H9 (cell line): ENCODE measurements around the gene SIPA1. TPM values are rescaled to one million over a fixed set of nuclear protein-coding genes. Genes with fewer than 3 reads are reported as not detected.

ENCODE experiments used
- DNase-seq: peaks from one replicate; pipeline ENCODE4 v3.0.0-alpha.2; 2017
- H2AFZ ChIP-seq: one replicate; pipeline ENCODE4 v1.6.1; 2013; ENCODE audit warnings: mild to moderate bottlenecking, low read length, control low read depth, moderate library complexity
- H2AK5ac ChIP-seq: 2 replicates; pipeline ENCODE4 v1.6.1; 2013; ENCODE audit warnings: low read length, control low read depth, mixed read lengths; ENCODE audit not compliant: insufficient read length
- H2BK120ac ChIP-seq: one replicate; pipeline ENCODE4 v1.6.1; 2013; ENCODE audit warnings: low read depth, mild to moderate bottlenecking, low read length, control low read depth, inconsistent platforms; ENCODE audit not compliant: poor library complexity, severe bottlenecking
- H2BK12ac ChIP-seq: 2 replicates; pipeline ENCODE4 v1.6.1; 2013; ENCODE audit warnings: low read length, control low read depth, mixed read lengths, low read depth; ENCODE audit not compliant: insufficient read length
- H2BK15ac ChIP-seq: 2 replicates; pipeline ENCODE4 v1.6.1; 2013; ENCODE audit warnings: low read depth, low read length, control low read depth
- H2BK20ac ChIP-seq: one replicate; pipeline ENCODE4 v1.6.1; 2013; ENCODE audit warnings: low read depth, mild to moderate bottlenecking, low read length, control low read depth, inconsistent platforms; ENCODE audit not compliant: poor library complexity, severe bottlenecking
- H2BK5ac ChIP-seq: 2 replicates; pipeline ENCODE4 v1.6.1; 2013; ENCODE audit warnings: low read length, control low read depth, mixed read lengths; ENCODE audit not compliant: insufficient read length
- H3K14ac ChIP-seq: 2 replicates; pipeline ENCODE4 v1.6.1; 2013; ENCODE audit warnings: low read length, control low read depth; ENCODE audit not compliant: insufficient read depth
- H3K18ac ChIP-seq: 2 replicates; pipeline ENCODE4 v1.6.1; 2013; ENCODE audit warnings: low read depth, mild to moderate bottlenecking, mixed read lengths, low read length, control low read depth; ENCODE audit not compliant: insufficient read length
- H3K23ac ChIP-seq: 2 replicates; pipeline ENCODE4 v1.6.1; 2013; ENCODE audit warnings: low read length, control low read depth, mixed read lengths, low read depth; ENCODE audit not compliant: insufficient read length
- H3K23me2 ChIP-seq: 2 replicates; pipeline ENCODE4 v1.6.1; 2013; ENCODE audit warnings: low read depth, mild to moderate bottlenecking, mixed read lengths, low read length, control low read depth; ENCODE audit not compliant: insufficient read length, poor library complexity, severe bottlenecking
- H3K27ac ChIP-seq: 2 replicates; pipeline ENCODE4 v1.5.1; 2013; ENCODE audit warnings: low read length, control low read depth, mixed read lengths, low read depth; ENCODE audit not compliant: insufficient read length
- H3K27me3 ChIP-seq: 2 replicates; pipeline ENCODE4 v1.6.1; 2013; ENCODE audit warnings: low read length, control low read depth, inconsistent platforms; ENCODE audit not compliant: insufficient read depth
- H3K4ac ChIP-seq: 2 replicates; pipeline ENCODE4 v1.6.1; 2013; ENCODE audit warnings: low read depth, mild to moderate bottlenecking, control low read depth, inconsistent platforms, low read length, moderate library complexity
- H3K4me1 ChIP-seq: 2 replicates; pipeline ENCODE4 v1.6.1; 2013; ENCODE audit warnings: low read length, control low read depth, inconsistent platforms; ENCODE audit not compliant: insufficient read depth
- H3K4me2 ChIP-seq: 2 replicates; pipeline ENCODE4 v1.6.1; 2013; ENCODE audit warnings: low read length, control low read depth, mixed read lengths; ENCODE audit not compliant: insufficient read length, insufficient read depth
- H3K56ac ChIP-seq: 2 replicates; pipeline ENCODE4 v1.6.1; 2013; ENCODE audit warnings: low read depth, mild to moderate bottlenecking, mixed read lengths, low read length, control low read depth; ENCODE audit not compliant: insufficient read length
- H3K79me1 ChIP-seq: 2 replicates; pipeline ENCODE4 v1.6.1; 2013; ENCODE audit warnings: low read depth, mild to moderate bottlenecking, moderate library complexity, low read length, control low read depth, inconsistent platforms; ENCODE audit not compliant: insufficient read depth, poor library complexity, severe bottlenecking
- H3K79me2 ChIP-seq: 2 replicates; pipeline ENCODE4 v1.6.1; 2013; ENCODE audit warnings: low read length, control low read depth, inconsistent platforms; ENCODE audit not compliant: insufficient read depth
- H3K9ac ChIP-seq: 2 replicates; pipeline ENCODE4 v1.6.1; 2013; ENCODE audit warnings: low read length, control low read depth, mixed read lengths; ENCODE audit not compliant: insufficient read length; ENCODE audit errors: extremely low read depth
- H3K9me3 ChIP-seq: one replicate; pipeline ENCODE4 v1.6.1; 2013; ENCODE audit warnings: low read depth, low read length, inconsistent platforms; ENCODE audit not compliant: control insufficient read depth
- H3T11ph ChIP-seq: one replicate; pipeline ENCODE4 v1.6.1; 2013; ENCODE audit warnings: mild to moderate bottlenecking, low read length, control low read depth, inconsistent platforms
- H4K20me1 ChIP-seq: one replicate; pipeline ENCODE4 v1.6.1; 2013; ENCODE audit not compliant: control insufficient read depth, insufficient read length, insufficient read depth
- H4K5ac ChIP-seq: 2 replicates; pipeline ENCODE4 v1.6.1; 2013; ENCODE audit warnings: low read depth, mild to moderate bottlenecking, mixed read lengths, low read length, control low read depth; ENCODE audit not compliant: insufficient read length
- H4K8ac ChIP-seq: replicated peaks from 2 replicates; pipeline ENCODE4 v1.6.1; 2013; ENCODE audit warnings: low read length, control low read depth, mixed read lengths, low read depth; ENCODE audit not compliant: insufficient read length
- H4K91ac ChIP-seq: 2 replicates; pipeline ENCODE4 v1.6.1; 2013; ENCODE audit warnings: low read depth, mild to moderate bottlenecking, moderate library complexity, mixed read lengths, low read length, control low read depth; ENCODE audit not compliant: insufficient read length
- H3K27ac Mint-ChIP-seq, 3 experiments: 2 replicates in 2 of 3; 3 replicates in 1 of 3; pipeline ENCODE4 v1.8.0; 2020 to 2021; ENCODE audit warnings: mixed read lengths in 3 of 3, mild to moderate bottlenecking in 1 of 3, moderate library complexity in 1 of 3
- H3K27me3 Mint-ChIP-seq: 2 replicates; pipeline ENCODE4 v1.8.0; 2021; ENCODE audit warnings: low read depth, mild to moderate bottlenecking, moderate library complexity, mixed read lengths
- H3K36me3 Mint-ChIP-seq, 3 experiments: 2 replicates in 2 of 3; 3 replicates in 1 of 3; pipeline ENCODE4 v1.8.0; 2020 to 2021; ENCODE audit warnings: low read depth in 3 of 3, mixed read lengths in 3 of 3; ENCODE audit not compliant: insufficient read depth in 1 of 3
- H3K4me1 Mint-ChIP-seq, 2 experiments: 2 replicates each; pipeline ENCODE4 v1.8.0; 2020; ENCODE audit warnings: mixed read lengths in 2 of 2
- H3K4me3 Mint-ChIP-seq, 2 experiments: 2 replicates in 1 of 2; 3 replicates in 1 of 2; pipeline ENCODE4 v1.8.0; 2020 to 2021; ENCODE audit warnings: mild to moderate bottlenecking in 2 of 2, mixed read lengths in 2 of 2, moderate library complexity in 1 of 2
- H3K9me3 Mint-ChIP-seq, 2 experiments: 2 replicates in 1 of 2; 3 replicates in 1 of 2; pipeline ENCODE4 v1.8.0; 2020; ENCODE audit warnings: mild to moderate bottlenecking in 2 of 2, mixed read lengths in 2 of 2, moderate library complexity in 1 of 2
- CTCF ChIP-seq: fragments of 200-600 bp; sonication (generic); conservative IDR thresholded peaks from 3 replicates; pipeline ENCODE4 v1.8.0; 2021; ENCODE audit warnings: antibody characterized with exemption, mild to moderate bottlenecking
- WGBS: extraction: QIAGEN DNeasy Blood & Tissue Kit; methylation state at CpG from one replicate; pipeline ENCODE4 v1.1.7; 2013; ENCODE audit warnings: missing lambda C conversion rate, low lambda C conversion rate, mixed read lengths; ENCODE audit not compliant: insufficient read length; ENCODE audit errors: extremely low coverage; 5-methylcytosine and 5-hydroxymethylcytosine counted together
- microRNA-seq: library from miRNA; unstranded; fragments of <30 nt; microRNA quantifications from one replicate; pipeline ENCODE4, GENCODE V29; 2020; ENCODE audit warnings: borderline microRNAs expressed
- total RNA-seq: library from RNA; stranded (reverse); gene quantifications from 2 replicates; pipeline ENCODE4 v1.2.1, GENCODE V29; 2021

SIPA1 gene
- total RNA-seq, 1 experiment from 2014 or later, result 32.0 TPM

DNA sequence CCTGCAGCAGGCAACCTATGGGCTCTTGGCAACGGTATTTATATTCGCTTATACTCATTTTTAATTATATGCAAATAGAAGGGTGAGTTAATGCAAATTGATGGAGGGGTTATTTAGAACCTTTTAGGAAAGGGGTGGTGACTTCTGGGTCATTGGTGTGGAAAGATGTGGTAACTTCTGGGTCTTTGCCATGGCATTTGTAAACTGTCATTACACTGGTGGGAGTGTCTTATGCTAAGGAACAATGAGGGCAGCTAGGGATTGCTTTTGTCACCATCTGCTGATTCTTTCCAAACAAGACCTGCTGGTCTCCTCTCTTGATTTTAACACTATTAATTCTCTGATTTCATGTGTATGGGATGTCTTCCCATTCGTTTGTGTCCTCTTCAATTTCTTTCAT is 62.5 kb downstream of the SIPA1 start:
- WGBS, result no CpG with 5 or more reads among the region's 3 CpGs
- no peak overlapping the region for H2BK15ac ChIP-seq

More for the DNA sequence above, 62.5 kb downstream of the SIPA1 start:
- H3K18ac ChIP-seq, result no peak overlapping the region
- no peak overlapping the region for H2BK20ac ChIP-seq
- H3K23me2 ChIP-seq, result no peaks in the 10 kb centered on the region
- H4K91ac ChIP-seq, result no peak overlapping the region
- H3K4me2 ChIP-seq, result no peak overlapping the region
- no peak overlapping the region for H2BK5ac ChIP-seq
- H4K5ac ChIP-seq, result no peak overlapping the region
- H3K9ac ChIP-seq, result no peak overlapping the region
- Mint-ChIP-seq H3K4me3 (no peak overlapping the region), H3K36me3 (no peaks in the 10 kb centered on the region), H3K27me3 (peaks cover 26% of the 10 kb centered on the region), H3K4me1 (peaks cover 3% of the 10 kb centered on the region in 2 experiments; a peak in 2 of 4 replicates), H3K27ac (no peak overlapping the region), H3K9me3 (peaks cover 10 to 17% of the 10 kb centered on the region in 2 experiments; a peak in 3 of 5 replicates)
- no peak overlapping the region for H2AK5ac ChIP-seq
- H3K4ac ChIP-seq, result no peak overlapping the region
- no peak overlapping the region for H2BK12ac ChIP-seq
- no peak overlapping the region for H3K23ac ChIP-seq
- H3K79me1 ChIP-seq, result no peaks in the 10 kb centered on the region
- H2AFZ ChIP-seq, result no peak overlapping the region
- no peak for DNase-seq
- no peak overlapping the region for H3T11ph ChIP-seq
- H3K79me2 ChIP-seq, result no peaks in the 10 kb centered on the region
- H3K27me3 ChIP-seq, result no peaks in the 10 kb centered on the region
- H3K27ac ChIP-seq, result no peak overlapping the region
- no peak overlapping the region for H2BK120ac ChIP-seq
- no peaks in the 10 kb centered on the region for H3K4me1 ChIP-seq
- no peak overlapping the region for H4K8ac ChIP-seq
- TF ChIP-seq CTCF, result no peak
- H3K9me3 ChIP-seq, result no peaks in the 10 kb centered on the region
- H3K14ac ChIP-seq, result no peak overlapping the region
- no peak overlapping the region for H3K56ac ChIP-seq
- no peaks in the 10 kb centered on the region for H4K20me1 ChIP-seq

Small RNA genes lying within 50 kb of the gene (microRNA-seq; reads per million reads assigned to microRNA genes)
- not detected for gene MIR4489
- not detected for gene MIR4690

Other genes starting within 250 kb of the SIPA1 start
- 11.1 and 12.7 TPM in 2 replicates for gene NEAT1, start 215.3 kb upstream of the SIPA1 start, total RNA-seq
- gene MALAT1, start 139.1 kb upstream of the SIPA1 start, total RNA-seq, result 1,700 and 1,934 TPM in 2 replicates
- gene SCYL1, start 113.0 kb upstream of the SIPA1 start, total RNA-seq, result 54.7 and 56.0 TPM in 2 replicates
- gene LTBP3, start 79.7 kb upstream of the SIPA1 start, total RNA-seq, result 10.6 and 12.1 TPM in 2 replicates
- gene ZNRD2, start 67.6 kb upstream of the SIPA1 start, total RNA-seq, result 43.7 and 45.8 TPM in 2 replicates
- gene FAM89B, start 65.6 kb upstream of the SIPA1 start, total RNA-seq, result 20.0 and 21.7 TPM in 2 replicates
- 13.8 and 14.5 TPM in 2 replicates for gene EHBP1L1, start 62.0 kb upstream of the SIPA1 start, total RNA-seq
- 1.8 and 2.8 TPM in 2 replicates for gene KCNK7, start 42.3 kb upstream of the SIPA1 start, total RNA-seq
- 57.9 and 61.1 TPM in 2 replicates for gene MAP3K11, start 23.9 kb upstream of the SIPA1 start, total RNA-seq
- 48.3 and 50.5 TPM in 2 replicates for gene PCNX3, start 22.3 kb upstream of the SIPA1 start, total RNA-seq
- gene RELA, start 24.8 kb downstream of the SIPA1 start, total RNA-seq, result 43.3 and 48.8 TPM in 2 replicates
- 56.7 and 57.4 TPM in 2 replicates for gene KAT5, start 74.2 kb downstream of the SIPA1 start, total RNA-seq
- 53.8 and 57.7 TPM in 2 replicates for gene RNASEH2C, start 82.7 kb downstream of the SIPA1 start, total RNA-seq
- gene AP5B1, start 142.9 kb downstream of the SIPA1 start, total RNA-seq, result 9.4 and 9.6 TPM in 2 replicates
- gene OVOL1, start 149.0 kb downstream of the SIPA1 start, total RNA-seq, result 5.1 and 5.7 TPM in 2 replicates
- 0.88 and 1.2 TPM in 2 replicates for gene SNX32, start 195.9 kb downstream of the SIPA1 start, total RNA-seq
- 1,107 and 1,147 TPM in 2 replicates for gene CFL1, start 220.1 kb downstream of the SIPA1 start, total RNA-seq
- gene MUS81, start 222.3 kb downstream of the SIPA1 start, total RNA-seq, result 45.0 and 49.2 TPM in 2 replicates
- gene EFEMP2, start 234.7 kb downstream of the SIPA1 start, total RNA-seq, result 22.9 and 26.2 TPM in 2 replicates
- not detected in 2 replicates for gene CTSW, start 241.7 kb downstream of the SIPA1 start, total RNA-seq